GM19240 (cell line): Measurements from ENCODE around the gene CLEC2B.

Experiments
- DNase-seq: peaks from one replicate; pipeline ENCODE4 v3.0.0; 2011; ENCODE audit warnings: low spot score; ENCODE audit not compliant: insufficient read length

The CLEC2B gene

GRCh38 chr12:9870286-9870866 is 1.2 kb upstream of the CLEC2B start:
- DNase-seq, result no peak

- no peak for DNase-seq
Observed at GRCh38 chr12:9868951-9869306, 225 bp downstream of the CLEC2B start.

GRCh38 chr12:9868311-9868801 is 798 bp downstream of the CLEC2B start:
- no peak for DNase-seq

- no peak for DNase-seq
Observed at GRCh38 chr12:9867531-9867930, 1.6 kb downstream of the CLEC2B start.

- no peak for DNase-seq
Observed at GRCh38 chr12:9866860-9867269, 2.3 kb downstream of the CLEC2B start.

- DNase-seq, result no peak
Observed at GRCh38 chr12:9864913-9865675, 4.1 kb downstream of the CLEC2B start.

GRCh38 chr12:9858135-9858534 is 11.0 kb downstream of the CLEC2B start:
- DNase-seq, result no peak

- no peak for DNase-seq
Observed at GRCh38 chr12:9856894-9857293, 12.3 kb downstream of the CLEC2B start.

GRCh38 chr12:9856151-9856550 is 13.0 kb downstream of the CLEC2B start:
- no peak for DNase-seq

- DNase-seq, result no peak
Observed at GRCh38 chr12:9851927-9852326, 17.2 kb downstream of the CLEC2B start.

- no peak for DNase-seq
Observed at GRCh38 chr12:9851050-9851449, 18.1 kb downstream of the CLEC2B start.

- DNase-seq, result no peak
Observed at GRCh38 chr12:9848899-9849298, 20.3 kb downstream of the CLEC2B start.

GRCh38 chr12:9843407-9843806 is 25.7 kb downstream of the CLEC2B start:
- no peak for DNase-seq

- no peak for DNase-seq
Observed at GRCh38 chr12:9831720-9832119, 37.4 kb downstream of the CLEC2B start.

GRCh38 chr12:9829982-9830381 is 39.2 kb downstream of the CLEC2B start:
- no peak for DNase-seq

- DNase-seq, result no peak
Observed at GRCh38 chr12:9829483-9829882, 39.7 kb downstream of the CLEC2B start.

- no peak for DNase-seq
Observed at GRCh38 chr12:9827209-9827888, 41.8 kb downstream of the CLEC2B start, which contains the start of gene KLRF1. Gene KLRF1, plus strand, starts transcription at chr12:9827481. Its CDS starts 64 bp downstream, at chr12:9827545.

- no peak for DNase-seq
Observed at GRCh38 chr12:9820281-9820930, 48.7 kb downstream of the CLEC2B start.

GRCh38 chr12:9813821-9814798 is 55.0 kb downstream of the CLEC2B start:
- peak; percentile 76 for DNase-seq

GRCh38 chr12:9811621-9812020 is 57.5 kb downstream of the CLEC2B start:
- no peak for DNase-seq

- no peak for DNase-seq
Observed at GRCh38 chr12:9810671-9811070, 58.5 kb downstream of the CLEC2B start.
